GM18873 (cell line): ENCODE measurements around the gene SINHCAF.

Source experiments
- ATAC-seq: cut with Tn5 transposase; IDR thresholded peaks from one replicate; pipeline ENCODE4 v1.9.1; 2021; ENCODE audit warnings: mild to moderate bottlenecking, moderate library complexity, moderate number of reproducible peaks; ENCODE audit not compliant: unreplicated experiment, low FRiP score

Gene SINHCAF

GRCh38 chr12:31339831-31340622 is 14.1 kb upstream of the SINHCAF start:
- ATAC-seq, result no peak

GRCh38 chr12:31337952-31338351 is 12.0 kb upstream of the SINHCAF start:
- ATAC-seq, result no peak

- ATAC-seq, result no peak
Measured at GRCh38 chr12:31331242-31331641, 5.3 kb upstream of the SINHCAF start.

GRCh38 chr12:31326736-31327659 is 1.0 kb upstream of the SINHCAF start:
- ATAC-seq, result no peak

- ATAC-seq, result no peak
Measured at GRCh38 chr12:31325524-31325875, 450 bp downstream of the SINHCAF start.

- ATAC-seq, result no peak
Measured at GRCh38 chr12:31324845-31325523, 966 bp downstream of the SINHCAF start.

- peak; percentile 34 for ATAC-seq
Measured at GRCh38 chr12:31324116-31324844, 1.7 kb downstream of the SINHCAF start.

- ATAC-seq, result peak; percentile 20
Measured at GRCh38 chr12:31323391-31324115, 2.4 kb downstream of the SINHCAF start.

- no peak for ATAC-seq
Measured at GRCh38 chr12:31322801-31323207, 3.1 kb downstream of the SINHCAF start.

- ATAC-seq, result no peak
Measured at GRCh38 chr12:31321897-31322228, 4.1 kb downstream of the SINHCAF start.

- ATAC-seq, result no peak
Measured at GRCh38 chr12:31321186-31321896, 4.6 kb downstream of the SINHCAF start.

- ATAC-seq, result no peak
Measured at GRCh38 chr12:31318657-31319269, 7.2 kb downstream of the SINHCAF start.

- ATAC-seq, result no peak
Measured at GRCh38 chr12:31317471-31318395, 8.2 kb downstream of the SINHCAF start.

GRCh38 chr12:31316891-31317290 is 9.1 kb downstream of the SINHCAF start:
- no peak for ATAC-seq

- ATAC-seq, result no peak
Measured at GRCh38 chr12:31315784-31316465, 10.0 kb downstream of the SINHCAF start.

GRCh38 chr12:31315044-31315715 is 10.8 kb downstream of the SINHCAF start:
- peak; percentile 58 for ATAC-seq

GRCh38 chr12:31312431-31312830 is 13.5 kb downstream of the SINHCAF start:
- no peak for ATAC-seq
